NT2/D1 (cell line): ENCODE measurements around the gene DCDC2.

Experiments
- YY1 ChIP-seq: IDR thresholded peaks from 2 replicates; pipeline ENCODE4 v1.6.1; 2011; ENCODE audit not compliant: insufficient read length, insufficient read depth
- ZNF274 ChIP-seq: IDR thresholded peaks from 2 replicates; pipeline ENCODE4 v1.6.1; 2011; ENCODE audit warnings: mild to moderate bottlenecking, low read depth, low read length

GRCh38 chr6:24402697-24403500, 45.0 kb upstream of the DCDC2 start, which contains the start of gene MRS2:
- no peak for TF ChIP-seq ZNF274
- no peak for TF ChIP-seq YY1
